Urothelium cell line (cell line): ENCODE results near the gene SLC8A1.

Source experiments
- DNase-seq: peaks from one replicate; pipeline ENCODE4 v3.0.0; 2011; ENCODE audit warnings: low spot score, mixed read lengths
- FAIRE-seq: peaks from 2 replicates; lab custom pipeline; 2011; peaks lifted over from hg19 to GRCh38; lab: Jason Lieb, UNC

SLC8A1 gene

DNA sequence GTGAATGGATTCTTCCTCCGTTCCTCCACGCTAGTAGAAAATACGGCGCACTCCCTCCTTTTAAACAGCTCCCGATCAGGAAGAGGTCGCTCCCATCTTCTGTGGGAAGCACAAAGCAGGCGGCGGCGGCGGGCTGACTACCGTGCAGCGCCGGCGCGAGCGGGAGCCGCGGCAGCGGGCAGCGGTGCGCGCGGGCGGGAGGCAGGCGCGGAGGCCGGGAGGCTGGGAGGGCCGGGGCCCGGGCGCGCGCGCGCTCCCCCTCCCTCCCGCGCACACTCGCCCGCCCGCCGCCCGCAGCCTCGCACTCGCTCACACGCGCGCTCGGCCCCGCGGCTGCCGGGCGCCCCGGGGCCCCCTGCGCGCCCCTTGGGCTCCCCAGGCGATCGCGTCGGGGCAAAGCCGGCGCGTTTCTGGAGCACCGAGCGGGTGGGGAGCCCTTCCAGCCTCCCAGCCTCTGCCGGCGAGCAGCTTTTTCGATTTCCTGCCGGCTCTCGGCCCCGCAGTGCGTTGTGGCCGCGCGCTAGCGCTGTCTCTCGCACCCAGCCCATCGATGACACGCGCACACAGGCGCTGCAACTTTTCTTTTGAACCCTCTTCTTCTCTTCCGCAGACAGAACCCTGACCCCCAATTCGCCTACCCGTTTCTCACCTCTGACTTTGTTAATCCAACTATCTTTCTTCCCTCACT, at the start of gene SLC8A1:
Gene SLC8A1 (minus strand): TSS at position 173 of the 688 bp plus-strand sequence.
- DNase-seq (no peak), FAIRE-seq (no peak)

DNA sequence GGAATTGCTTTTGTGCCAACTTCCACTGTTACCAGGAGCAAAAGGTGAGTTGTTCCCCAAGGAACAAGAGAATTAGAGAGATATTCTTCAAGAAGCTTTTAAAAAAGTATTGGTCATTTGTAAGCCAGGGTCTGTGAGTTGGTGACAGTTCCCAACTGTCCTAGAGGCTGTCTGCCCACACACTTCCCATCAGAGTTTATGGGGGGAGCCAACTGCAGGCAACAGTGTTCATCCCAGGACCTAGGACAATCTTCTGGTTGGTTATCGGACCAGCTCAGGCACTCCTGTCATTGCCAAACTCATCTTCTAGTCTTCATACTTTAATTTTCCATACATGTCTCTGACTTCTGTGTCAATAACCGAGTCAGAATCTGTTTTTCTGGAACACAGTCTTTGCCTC, 47.5 kb upstream of the SLC8A1 start:
- no peak for FAIRE-seq
- DNase-seq = no peak

DNA sequence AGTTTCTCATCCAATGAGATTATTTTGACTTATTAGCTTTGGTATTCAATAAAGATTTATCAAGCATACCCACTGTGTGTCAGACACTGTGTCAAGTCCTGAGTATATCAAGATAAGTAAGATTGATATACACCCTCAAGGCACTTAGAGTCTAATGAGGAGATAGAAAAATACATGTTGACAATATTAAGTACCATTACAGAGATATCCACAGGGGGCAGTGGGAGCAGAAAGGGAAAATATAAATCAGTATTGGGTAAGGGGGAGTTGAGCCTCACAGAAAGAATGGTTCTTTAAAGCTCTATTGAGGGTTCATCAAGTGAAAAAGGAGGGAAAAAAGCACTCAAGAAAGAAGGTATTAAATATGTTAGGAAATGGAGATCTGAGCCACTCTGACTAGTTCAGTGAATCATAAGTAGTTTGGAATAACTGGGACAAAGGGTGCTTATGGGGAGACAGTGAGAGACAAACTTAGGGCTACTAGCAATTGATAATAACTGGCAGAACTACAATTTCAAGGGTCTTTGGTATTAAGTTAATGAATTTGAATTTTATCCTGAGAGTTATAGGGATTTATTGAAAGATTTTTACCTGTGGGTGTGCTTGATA, 45.5 kb upstream of the SLC8A1 start:
- FAIRE-seq = no peak
- DNase-seq = no peak

DNA sequence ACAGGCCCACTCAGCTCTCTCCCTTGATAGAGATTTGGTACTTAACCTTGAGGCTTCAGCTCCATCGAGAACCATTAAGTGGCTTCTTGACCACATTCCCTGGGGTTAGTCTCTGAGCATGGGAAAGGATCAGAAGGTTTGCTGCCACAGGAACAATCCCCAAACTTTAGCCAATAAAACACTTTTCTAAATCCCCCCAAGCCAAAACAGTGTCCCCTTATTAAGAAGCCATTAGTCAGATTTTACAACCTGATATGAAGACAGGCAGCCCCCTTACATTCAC, 37.7 kb upstream of the SLC8A1 start:
- no peak for DNase-seq
- no peak for FAIRE-seq

DNA sequence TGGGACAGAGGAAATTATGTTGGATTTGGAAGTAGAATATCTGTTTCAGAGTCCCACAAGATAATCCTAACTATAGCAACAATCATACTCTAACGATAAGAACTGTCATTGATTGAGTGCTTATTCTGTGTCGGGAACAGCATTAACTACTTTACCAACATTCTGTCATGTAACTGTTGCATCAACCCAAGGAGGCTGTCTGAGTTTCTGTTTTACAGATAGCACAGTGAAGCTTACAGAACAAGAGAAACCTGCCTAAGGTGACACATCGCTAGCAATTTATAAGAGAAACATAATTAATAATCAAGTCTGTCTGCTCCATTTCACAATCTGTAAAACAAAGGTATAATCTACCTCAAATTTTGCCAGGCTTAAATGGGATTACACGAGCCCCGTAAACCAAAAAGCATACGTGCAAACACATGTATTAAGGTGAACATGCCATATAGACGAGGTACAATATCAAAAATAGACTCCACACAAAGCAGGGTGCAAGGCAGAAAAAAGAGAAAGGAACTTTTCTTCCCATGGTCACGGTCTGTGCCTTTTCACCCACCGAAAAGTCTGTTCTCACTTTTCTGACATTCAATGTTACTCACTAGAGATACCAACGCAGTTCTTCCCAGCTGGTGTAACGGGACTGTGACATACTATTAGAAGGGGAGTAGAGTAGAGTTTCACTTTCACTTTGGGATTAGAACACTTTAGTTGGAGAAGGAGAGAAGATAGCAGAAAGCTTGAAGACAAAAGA, 37.2 kb upstream of the SLC8A1 start:
- peak; percentile 42 for DNase-seq
- peak; percentile 9 for FAIRE-seq

DNA sequence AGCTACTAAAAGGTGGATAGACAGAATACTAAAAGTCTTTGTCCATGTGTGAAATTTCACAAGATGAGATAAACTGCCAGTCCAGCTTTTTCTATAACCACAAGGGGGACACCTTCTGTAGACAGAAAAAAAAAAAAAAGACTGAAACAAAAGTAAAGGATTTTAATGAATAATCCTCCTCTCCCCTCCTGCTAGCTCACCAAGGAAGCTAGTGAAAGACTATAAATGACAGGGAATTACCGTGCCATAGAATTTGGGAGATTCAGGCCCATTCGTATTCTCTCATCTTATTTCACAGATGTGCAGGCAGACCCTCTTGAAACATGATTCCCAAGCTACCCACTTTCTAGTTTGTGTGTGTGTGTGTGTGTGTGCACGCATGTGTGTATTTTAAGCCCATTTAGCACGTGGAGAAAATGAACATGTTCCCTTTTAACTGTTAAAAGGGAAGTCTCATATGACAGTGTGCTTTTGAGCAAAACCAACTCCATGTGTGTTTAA, 36.3 kb upstream of the SLC8A1 start:
- peak; percentile 39 for DNase-seq
- no peak for FAIRE-seq

DNA sequence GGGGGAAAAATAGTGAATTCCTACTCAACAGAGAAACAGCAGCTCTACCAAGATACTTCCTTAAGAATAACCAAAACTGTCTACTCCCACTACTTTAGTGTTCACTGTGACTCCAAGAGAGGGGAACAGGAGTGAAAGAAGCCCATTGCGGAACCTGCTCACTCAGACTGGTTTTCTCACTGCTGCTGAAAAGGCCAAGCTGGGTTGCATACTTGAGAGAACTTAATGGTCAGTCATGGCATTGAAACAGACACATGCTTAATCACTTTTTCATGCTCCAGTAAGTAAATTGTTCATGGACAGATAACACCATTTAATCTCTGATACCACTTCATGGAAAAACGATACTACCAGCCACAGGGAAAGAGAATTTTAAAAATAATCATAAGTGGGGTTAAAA, 35.7 kb upstream of the SLC8A1 start:
- FAIRE-seq = no peak

DNA sequence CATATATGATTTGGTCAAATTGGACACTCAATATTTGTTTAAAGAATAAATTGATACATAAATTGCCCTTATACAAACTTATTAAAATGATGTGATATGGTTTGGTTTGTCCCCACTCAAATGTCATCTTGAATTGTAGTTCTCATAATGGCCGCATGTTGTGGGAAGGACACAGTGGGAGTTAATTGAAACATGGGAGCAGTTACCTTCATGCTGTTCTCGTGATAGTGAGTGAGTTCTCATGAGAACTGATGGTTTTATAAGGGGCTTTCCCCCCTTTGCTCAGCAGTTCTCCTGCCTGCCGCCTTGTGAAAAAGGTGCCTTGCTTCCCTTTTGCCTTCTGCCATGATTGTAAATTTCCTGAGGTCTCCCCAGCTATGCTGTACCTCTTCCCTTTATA, 34.0 kb upstream of the SLC8A1 start:
- no peak for DNase-seq
- FAIRE-seq = no peak

More for the DNA sequence above, 35.7 kb upstream of the SLC8A1 start:
- no peak for DNase-seq

DNA sequence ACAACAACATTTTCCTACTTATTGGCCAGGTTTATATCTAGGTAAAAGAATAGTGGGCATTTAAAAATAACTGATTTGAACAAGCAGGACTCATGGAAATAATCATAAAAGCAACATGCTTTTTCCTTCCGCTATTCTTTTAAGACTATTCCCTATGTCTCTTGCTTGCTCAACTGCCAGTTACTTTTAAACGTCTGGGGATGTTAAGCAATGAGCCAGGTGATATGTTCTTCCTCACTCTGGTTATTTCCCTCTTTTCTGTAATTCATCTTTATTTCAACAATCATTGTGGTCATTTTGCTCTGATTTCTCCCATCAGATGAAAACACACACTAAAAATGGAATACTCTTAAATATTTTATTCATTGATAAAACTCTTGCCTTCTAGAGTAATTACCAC, 33.4 kb upstream of the SLC8A1 start:
- FAIRE-seq = no peak
- no peak for DNase-seq

DNA sequence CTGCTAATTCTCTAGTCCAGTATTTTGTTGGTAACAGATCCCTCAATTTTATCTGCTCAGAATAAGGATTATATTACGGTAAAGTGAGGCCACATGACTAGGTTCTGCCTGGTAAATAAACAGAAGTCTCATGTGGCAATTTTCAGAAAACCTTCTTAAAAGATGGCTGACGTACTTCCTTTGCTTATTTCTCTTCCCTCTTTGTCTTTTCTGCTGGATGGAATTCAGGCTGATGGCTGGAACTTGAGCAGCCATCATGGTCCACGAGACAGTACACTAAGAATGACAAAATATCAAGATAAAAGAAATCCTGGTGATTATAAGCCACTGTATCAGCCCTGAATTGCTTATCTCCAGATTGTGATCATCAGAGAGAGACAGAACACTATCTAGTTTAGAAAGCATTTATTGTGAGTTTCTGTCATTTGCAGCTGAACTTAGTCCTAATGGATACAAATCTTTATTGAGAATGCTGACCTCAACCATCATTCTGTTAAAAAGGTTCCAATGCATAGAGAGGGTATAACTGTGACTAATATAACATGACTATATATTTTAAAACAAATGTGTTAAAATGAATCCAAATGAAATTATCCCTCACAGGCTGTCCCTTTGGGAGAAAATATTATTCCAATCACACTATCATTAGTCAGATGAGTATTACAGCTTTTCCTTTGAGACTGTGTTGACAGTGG, 31.8 kb upstream of the SLC8A1 start:
- DNase-seq = no peak

DNA sequence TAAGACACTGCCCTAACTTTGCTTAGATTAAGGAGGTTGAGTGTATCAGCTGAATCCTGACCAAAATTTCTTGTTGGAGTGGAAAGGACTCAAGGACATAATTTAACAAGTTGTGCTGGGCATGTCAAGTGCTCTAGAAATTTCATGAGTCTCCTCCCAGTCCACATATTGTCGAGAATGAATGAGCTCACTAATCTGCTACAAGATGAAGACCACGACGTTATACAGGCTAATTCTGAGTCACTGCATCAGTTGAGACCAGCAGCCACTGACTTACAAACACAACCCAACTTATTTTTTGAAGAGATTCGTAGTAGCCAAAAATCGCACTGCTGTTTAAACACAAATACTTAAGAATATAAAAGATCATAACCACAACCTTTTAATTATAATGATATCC, 28.7 kb upstream of the SLC8A1 start:
- FAIRE-seq (no peak), DNase-seq (no peak)

More for the DNA sequence above, 31.8 kb upstream of the SLC8A1 start:
- no peak for FAIRE-seq

DNA sequence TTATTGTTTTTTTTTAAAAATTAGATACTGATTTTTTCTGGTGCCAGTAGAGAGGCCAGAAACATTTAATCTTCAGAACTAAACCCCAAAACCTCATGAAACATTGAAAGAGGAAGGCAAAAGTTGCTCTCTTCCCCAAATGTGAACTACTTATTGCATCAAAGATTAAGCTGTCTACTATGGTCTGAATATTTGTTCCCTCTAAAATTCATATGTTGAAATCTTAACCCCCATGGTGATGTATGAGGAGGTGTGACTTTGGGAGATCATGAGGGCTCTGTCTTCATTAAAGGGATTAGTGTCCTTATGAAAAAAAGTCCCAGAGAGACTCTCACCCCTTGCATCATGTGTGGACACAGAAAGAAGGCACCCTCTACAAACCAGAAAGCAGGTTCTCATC, 28.2 kb upstream of the SLC8A1 start:
- FAIRE-seq (no peak), DNase-seq (no peak)

DNA sequence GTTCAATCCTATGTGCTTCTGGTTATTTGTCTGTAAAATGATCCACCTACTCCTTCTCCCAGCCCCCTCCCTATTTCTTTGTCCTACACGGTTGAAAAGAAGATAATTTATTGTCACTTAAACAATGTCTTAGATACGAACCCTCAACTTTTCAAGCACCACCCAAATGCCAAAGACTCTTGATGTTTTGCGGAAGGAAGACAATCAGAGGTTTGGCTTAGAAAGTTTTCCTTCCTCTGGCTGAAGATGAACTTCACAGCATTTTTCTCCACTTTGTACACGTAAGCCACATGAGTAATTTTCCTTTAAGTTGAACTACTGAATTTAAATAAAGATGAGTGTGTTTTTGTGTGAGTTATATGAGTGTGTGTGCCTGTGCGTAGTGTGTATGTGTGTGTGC, 25.5 kb upstream of the SLC8A1 start:
- no peak for DNase-seq
- FAIRE-seq = peak; percentile 83

DNA sequence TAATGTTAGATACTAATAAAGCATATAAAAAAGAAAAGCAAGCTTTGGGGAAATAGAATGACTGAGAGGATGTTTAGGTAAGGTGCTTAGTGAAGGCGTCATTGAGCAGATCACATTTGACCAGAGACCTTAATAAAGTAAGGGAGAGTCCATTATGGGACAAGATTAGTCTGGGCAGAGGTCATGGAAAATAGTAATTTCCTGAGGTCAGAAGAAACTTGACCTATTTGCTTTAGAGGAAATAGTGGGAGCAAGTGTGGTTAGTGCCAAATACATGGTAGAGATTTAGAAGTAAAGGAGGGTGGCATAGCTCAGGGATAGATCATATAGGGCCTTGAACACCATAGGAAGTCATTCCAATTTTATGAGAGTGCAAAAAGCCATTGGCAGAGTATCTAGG, 24.5 kb upstream of the SLC8A1 start:
- FAIRE-seq (peak; percentile 5), DNase-seq (no peak)

DNA sequence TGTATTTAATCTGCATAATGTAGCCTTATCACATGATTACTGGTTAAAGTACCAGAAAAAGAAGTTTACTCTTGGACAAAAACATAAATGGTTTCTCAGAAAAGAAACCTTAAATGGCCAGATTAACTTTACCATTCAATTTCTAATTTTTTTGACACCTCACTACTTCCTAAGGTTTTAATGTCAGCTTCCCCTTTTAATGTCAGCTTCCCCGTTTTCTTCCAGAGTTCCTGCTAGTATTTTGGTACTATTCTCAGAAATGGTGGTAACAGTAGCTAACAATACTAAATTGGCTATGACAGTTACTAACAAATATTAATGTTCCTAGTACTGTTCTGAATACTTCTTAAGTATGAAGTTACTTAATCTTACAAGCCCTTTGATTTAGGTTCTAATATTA, 22.4 kb upstream of the SLC8A1 start:
- DNase-seq = no peak
- no peak for FAIRE-seq

DNA sequence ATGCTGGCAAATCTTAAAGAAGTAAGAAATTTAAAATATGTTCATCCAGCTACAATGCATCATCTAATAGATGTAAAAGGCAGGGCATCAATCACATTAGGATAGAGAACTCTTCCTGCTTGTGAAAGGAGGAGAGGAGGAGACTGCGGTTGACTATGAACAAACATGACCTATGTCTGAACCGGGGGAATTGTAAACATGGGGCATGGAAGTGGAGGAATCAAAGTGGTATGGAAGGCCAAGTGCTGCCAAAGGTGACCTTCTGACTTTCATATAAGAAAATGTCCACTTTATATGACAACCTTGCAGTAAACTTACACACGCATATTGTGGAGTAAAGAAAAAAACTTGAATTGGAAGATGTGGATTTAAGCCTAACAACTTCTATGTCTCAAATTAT, 20.0 kb upstream of the SLC8A1 start:
- FAIRE-seq = no peak
- DNase-seq = no peak

DNA sequence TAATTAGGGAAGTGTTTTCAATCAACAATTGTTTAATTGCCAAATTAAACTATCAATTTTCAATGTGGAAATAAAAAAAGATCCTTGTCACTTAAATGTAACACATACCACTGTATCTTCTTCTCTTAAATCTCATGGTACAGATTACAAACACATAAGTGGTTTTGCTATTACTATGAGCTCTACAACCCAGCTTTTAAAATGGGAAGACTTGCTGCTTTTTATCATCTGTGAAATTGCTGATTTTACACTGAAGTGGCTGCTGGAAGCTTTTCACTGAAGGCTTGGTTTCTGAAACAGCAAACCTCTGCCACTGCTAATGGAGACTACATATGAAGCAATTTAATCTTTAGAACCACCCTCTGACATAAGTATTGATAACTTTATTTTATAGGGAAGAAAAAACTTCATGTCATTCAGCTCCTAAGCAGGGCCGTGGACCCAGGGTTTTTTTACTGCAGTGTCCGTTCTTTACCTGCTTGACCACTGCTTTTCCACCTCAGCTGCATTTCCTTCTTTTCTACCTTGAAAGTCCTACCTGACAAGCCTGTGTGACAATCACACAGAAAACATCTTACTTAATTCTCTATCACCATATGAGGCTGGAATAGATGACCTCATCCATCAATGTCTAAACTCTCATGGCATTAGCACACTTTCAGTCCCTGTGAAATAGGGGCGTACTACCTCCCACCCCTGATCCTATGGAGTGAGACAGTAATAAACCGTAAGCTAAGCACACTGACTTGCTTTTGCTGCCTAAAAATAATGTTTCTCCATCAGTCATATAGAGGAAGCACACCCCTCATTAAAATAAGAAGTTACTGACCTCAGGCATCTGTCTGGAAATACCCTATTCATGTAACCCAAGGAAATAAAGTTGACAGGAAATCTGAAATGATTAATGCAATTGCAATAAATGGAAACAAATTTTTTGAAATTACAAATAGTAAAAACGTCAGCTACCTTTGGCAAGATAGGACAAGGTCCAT, 19.2 kb upstream of the SLC8A1 start:
- DNase-seq (no peak), FAIRE-seq (no peak)

DNA sequence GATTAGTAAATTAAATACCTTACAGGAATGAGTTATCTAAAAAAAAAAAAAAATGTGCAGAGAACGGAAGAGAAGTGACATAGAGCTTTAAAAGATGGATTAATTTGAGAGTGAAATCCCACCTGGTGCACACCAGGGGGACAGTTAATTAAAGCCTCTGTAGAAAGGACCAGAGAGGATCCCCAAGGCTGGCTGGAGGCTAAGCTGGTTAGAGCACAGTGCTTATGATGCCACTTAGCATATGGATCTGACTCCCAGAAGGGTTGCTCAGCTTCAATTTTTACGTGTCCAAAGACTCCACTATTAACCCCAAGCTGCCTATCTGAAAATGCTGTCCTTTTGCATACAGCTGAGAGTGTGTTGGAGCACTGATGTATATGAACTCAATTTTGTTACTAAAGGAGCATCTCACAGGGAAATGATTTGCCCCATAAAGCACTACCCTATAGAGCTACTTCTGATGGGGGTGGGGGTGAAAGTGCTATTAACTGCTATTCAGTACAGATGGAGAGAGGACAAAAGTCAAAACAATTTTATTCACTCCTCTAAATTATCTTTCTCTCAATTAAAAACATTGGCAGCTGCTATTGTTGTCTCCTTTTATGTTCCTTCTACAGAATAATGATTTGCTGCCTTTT, 15.2 kb upstream of the SLC8A1 start:
- no peak for DNase-seq

DNA sequence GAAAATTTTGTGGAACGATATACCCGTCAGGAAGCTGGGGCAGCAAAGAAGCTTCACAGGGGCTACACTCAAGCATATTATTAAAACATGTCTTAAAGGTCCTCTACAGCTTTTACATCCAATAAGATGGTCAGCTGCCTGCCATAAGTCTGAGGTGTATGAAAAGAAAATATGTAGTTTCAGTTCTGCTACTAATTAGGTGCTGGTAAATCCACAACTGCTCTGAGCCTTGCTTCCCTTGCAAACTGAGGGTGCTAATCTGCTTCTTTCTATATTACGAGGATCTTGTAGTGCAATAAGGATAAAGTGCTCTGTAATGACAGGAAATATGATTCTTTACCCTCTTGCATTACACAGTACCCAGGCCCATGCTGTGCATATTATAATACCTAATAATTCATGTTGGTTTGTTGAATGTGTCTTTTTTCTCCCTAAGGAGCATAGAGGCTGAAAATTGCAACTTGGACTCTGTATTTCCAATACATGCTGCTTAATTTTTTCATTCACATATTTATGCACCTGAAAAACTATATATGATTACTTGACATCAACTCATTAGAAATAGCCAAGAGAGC, 14.5 kb upstream of the SLC8A1 start:
- DNase-seq = no peak

More for the DNA sequence above, 15.2 kb upstream of the SLC8A1 start:
- no peak for FAIRE-seq

More for the DNA sequence above, 14.5 kb upstream of the SLC8A1 start:
- FAIRE-seq = no peak
